ENCODE measurements around the gene RNASE8. TPM values are rescaled to one million over a fixed set of nuclear protein-coding genes. Genes with fewer than 3 reads are reported as not detected.

The RNASE8 gene
- total RNA-seq, 1 experiment from 2014 or later = not detected

DNA sequence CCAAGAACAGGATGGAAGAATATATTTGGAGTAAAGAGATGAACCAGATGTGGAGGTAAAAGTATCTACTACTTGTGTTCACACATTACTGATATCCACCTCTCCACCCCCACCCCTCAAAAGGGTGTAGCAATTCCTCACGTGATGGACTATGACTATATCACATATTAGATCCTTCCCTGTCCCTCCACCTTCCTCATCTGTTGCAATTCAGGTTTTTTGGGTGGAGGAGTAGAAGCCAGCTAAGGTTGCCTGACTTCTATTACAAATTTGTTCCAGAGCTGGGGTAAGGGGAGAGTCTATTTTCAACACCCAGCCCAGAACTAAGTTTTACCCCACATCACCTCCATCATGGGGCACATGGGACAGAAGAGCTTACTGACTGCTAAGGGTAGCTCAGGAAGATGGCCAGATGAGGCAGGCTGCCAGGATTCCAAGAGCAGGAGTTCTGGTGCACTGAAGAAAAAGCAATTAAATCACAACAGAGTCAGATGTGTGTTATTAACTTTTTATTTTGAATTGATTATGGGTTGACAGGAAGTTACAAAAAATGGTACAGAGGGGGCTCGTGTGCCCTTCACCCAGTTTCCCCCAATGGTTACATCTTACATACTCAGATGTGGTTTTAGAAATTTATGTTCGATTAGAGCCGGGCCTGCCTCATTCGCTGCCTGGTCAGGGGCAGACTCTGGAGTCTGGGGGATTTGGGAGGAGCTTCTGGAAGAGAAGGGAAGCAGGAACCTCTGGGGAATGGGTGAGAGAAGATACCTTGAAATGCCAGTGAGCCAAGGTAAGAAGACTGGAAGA, 25.1 kb upstream of the RNASE8 start:
- no peak overlapping the region for H3K4me3 Mint-ChIP-seq
- CTCF ChIA-PET = interaction anchor here (1.6 to 12.2 kb wide), 3 partner anchors 7 to 18 kb away, joined by 7 to 104 read pairs (median 9); no protein-coding TSS in a partner anchor
- peaks cover 8% of the 10 kb centered on the region for H3K27me3 Mint-ChIP-seq (ENCODE audit: low read depth)
- peaks cover under 1% of the 10 kb centered on the region; the same call in 1 of the 2 replicates for H3K4me1 Mint-ChIP-seq
- H3K27ac Mint-ChIP-seq = no peak overlapping the region
- TF ChIP-seq FOXJ3 (CRISPR knock-in tag; IDR thresholded peaks at IDR 0.05; ENCODE audit: borderline replicate concordance) = no peak
- TF ChIP-seq, protein P1, sequence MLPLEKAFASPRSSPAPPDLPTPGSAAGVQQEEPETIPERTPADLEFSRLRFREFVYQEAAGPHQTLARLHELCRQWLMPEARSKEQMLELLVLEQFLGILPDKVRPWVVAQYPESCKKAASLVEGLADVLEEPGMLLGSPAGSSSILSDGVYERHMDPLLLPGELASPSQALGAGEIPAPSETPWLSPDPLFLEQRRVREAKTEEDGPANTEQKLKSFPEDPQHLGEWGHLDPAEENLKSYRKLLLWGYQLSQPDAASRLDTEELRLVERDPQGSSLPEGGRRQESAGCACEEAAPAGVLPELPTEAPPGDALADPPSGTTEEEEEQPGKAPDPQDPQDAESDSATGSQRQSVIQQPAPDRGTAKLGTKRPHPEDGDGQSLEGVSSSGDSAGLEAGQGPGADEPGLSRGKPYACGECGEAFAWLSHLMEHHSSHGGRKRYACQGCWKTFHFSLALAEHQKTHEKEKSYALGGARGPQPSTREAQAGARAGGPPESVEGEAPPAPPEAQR (CRISPR knock-in tag; IDR thresholded peaks at IDR 0.05) = no peak
- no peak for TF ChIP-seq GTF2I (CRISPR knock-in tag; conservative IDR thresholded peaks at IDR 0.05)
- ATAC-seq = no peak
- no peaks in the 10 kb centered on the region for H3K36me3 Mint-ChIP-seq
- H3K9me3 Mint-ChIP-seq = no peaks in the 10 kb centered on the region
- POLR2A ChIA-PET = interaction anchor here (1.4 kb wide), 1 partner anchor 9 kb away, joined by 4 read pairs; no protein-coding TSS in a partner anchor
- no peak for DNase-seq (ENCODE audit: low spot score)

DNA sequence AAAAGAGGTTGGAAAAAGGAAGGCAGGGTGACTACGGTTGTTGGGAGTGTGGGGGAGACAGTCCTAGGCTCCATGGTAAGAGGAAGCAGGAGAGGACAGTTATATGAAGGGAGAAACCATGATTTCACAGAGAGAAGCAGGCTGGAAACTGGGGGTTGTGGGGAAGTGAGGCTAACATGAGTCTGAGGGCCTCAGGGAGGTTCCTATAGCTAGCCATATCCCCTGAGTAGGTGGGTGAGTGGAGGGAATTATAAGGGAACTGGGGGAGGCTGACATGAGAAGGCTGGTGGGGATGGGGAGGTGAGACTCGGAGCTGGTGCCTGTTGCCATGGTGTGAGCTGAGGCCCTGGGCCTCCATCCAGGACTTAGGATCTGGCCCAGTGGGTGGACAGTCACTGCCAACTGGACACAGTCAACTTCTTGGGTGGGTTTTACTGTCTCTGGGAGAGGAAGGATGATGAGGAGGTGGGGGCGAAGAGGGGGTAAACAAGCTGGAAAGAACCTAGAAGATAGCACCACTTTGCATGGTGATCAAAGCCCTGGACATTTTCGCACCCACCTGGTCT, 24.4 kb upstream of the RNASE8 start:
- Mint-ChIP-seq H3K4me1 (peaks cover 2% of the 10 kb centered on the region), H3K36me3 (no peaks in the 10 kb centered on the region), H3K27ac (no peak overlapping the region), H3K27me3 (ENCODE audit: low read depth) (peaks cover 8% of the 10 kb centered on the region), H3K4me3 (no peak overlapping the region), H3K9me3 (no peaks in the 10 kb centered on the region)
- no peak for DNase-seq (ENCODE audit: low spot score)
- ChIA-PET CTCF (interaction anchor here (0.7 to 12.2 kb wide), 3 partner anchors 11 to 196 kb away, joined by 4 to 104 read pairs (median 7); no protein-coding TSS in a partner anchor), POLR2A (interaction anchor here (1.4 kb wide), 1 partner anchor 9 kb away, joined by 4 read pairs; no protein-coding TSS in a partner anchor)
- TF ChIP-seq MYBL2 (CRISPR knock-in tag; IDR thresholded peaks at IDR 0.05) (no peak), ZBTB21 (CRISPR knock-in tag; IDR thresholded peaks at IDR 0.05; ENCODE audit: borderline replicate concordance) (no peak), ZNF121 (CRISPR knock-in tag; IDR thresholded peaks at IDR 0.05) (no peak), ZNF232 (CRISPR knock-in tag; IDR thresholded peaks at IDR 0.05) (no peak), TCF7 (CRISPR knock-in tag; IDR thresholded peaks at IDR 0.05; ENCODE audit: low read depth) (no peak), OVOL2 (CRISPR knock-in tag; IDR thresholded peaks at IDR 0.05; ENCODE audit: borderline replicate concordance) (no peak), ZNF219 (CRISPR knock-in tag; IDR thresholded peaks at IDR 0.05; ENCODE audit: borderline replicate concordance) (no peak), ZNF263 (CRISPR knock-in tag; IDR thresholded peaks at IDR 0.05; ENCODE audit: low read depth) (no peak), NFATC4 (CRISPR knock-in tag; IDR thresholded peaks at IDR 0.05) (no peak), NR1H2 (CRISPR knock-in tag; IDR thresholded peaks at IDR 0.05) (no peak)
- TF ChIP-seq, protein P2, sequence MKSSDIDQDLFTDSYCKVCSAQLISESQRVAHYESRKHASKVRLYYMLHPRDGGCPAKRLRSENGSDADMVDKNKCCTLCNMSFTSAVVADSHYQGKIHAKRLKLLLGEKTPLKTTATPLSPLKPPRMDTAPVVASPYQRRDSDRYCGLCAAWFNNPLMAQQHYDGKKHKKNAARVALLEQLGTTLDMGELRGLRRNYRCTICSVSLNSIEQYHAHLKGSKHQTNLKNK (CRISPR knock-in tag; IDR thresholded peaks at IDR 0.05) = no peak
- TF ChIP-seq, protein P3, sequence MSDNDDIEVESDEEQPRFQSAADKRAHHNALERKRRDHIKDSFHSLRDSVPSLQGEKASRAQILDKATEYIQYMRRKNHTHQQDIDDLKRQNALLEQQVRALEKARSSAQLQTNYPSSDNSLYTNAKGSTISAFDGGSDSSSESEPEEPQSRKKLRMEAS (CRISPR knock-in tag; IDR thresholded peaks at IDR 0.05) = no peak
- TF ChIP-seq, protein P4, sequence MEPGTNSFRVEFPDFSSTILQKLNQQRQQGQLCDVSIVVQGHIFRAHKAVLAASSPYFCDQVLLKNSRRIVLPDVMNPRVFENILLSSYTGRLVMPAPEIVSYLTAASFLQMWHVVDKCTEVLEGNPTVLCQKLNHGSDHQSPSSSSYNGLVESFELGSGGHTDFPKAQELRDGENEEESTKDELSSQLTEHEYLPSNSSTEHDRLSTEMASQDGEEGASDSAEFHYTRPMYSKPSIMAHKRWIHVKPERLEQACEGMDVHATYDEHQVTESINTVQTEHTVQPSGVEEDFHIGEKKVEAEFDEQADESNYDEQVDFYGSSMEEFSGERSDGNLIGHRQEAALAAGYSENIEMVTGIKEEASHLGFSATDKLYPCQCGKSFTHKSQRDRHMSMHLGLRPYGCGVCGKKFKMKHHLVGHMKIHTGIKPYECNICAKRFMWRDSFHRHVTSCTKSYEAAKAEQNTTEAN (CRISPR knock-in tag; IDR thresholded peaks at IDR 0.05) = no peak
- no peak for ATAC-seq

DNA sequence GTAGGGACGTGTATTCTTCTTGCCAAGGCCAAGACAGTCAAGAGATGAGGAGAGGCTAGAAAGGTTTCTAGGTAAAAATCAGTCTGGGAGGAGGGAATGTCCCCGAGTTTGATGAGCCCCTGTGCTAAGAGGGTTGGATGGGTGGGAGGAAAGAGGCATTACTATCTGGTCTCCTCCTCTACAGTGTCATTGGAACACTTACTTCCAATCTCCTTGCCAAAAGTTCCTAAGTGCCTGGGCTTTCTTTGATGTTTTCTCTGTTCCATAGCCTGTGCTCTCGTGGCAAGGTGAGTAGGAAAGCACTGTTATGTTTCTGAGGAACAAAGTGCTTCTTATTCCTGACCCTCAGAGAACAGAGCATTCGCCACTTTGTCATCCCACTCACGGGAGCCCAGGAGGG, 22.9 kb upstream of the RNASE8 start, which contains the start of gene RNASE13:
TSS of gene RNASE13 (minus strand) at position 101 of the 400 bp plus-strand sequence. CDS start 519 bp downstream, outside the sequence.
- CTCF ChIA-PET = interaction anchor here (12.2 kb wide), 1 partner anchor 20 kb away, joined by 104 read pairs; no protein-coding TSS in a partner anchor
- peaks cover 8% of the 10 kb centered on the region for H3K27me3 Mint-ChIP-seq (ENCODE audit: low read depth)
- no peaks in the 10 kb centered on the region for H3K36me3 Mint-ChIP-seq
- peaks cover 17% of the 10 kb centered on the region for H3K4me1 Mint-ChIP-seq
- no peaks in the 10 kb centered on the region for H3K9me3 Mint-ChIP-seq
- ATAC-seq = no peak
- no peak for DNase-seq (ENCODE audit: low spot score)
- H3K27ac Mint-ChIP-seq = no peak within 1 kb of the TSS
- POLR2A ChIA-PET = no interaction called here
- no peak within 1 kb of the TSS for H3K4me3 Mint-ChIP-seq
- TF ChIP-seq ZNF232 (CRISPR knock-in tag; IDR thresholded peaks at IDR 0.05) = no peak
- TF ChIP-seq, protein P5, sequence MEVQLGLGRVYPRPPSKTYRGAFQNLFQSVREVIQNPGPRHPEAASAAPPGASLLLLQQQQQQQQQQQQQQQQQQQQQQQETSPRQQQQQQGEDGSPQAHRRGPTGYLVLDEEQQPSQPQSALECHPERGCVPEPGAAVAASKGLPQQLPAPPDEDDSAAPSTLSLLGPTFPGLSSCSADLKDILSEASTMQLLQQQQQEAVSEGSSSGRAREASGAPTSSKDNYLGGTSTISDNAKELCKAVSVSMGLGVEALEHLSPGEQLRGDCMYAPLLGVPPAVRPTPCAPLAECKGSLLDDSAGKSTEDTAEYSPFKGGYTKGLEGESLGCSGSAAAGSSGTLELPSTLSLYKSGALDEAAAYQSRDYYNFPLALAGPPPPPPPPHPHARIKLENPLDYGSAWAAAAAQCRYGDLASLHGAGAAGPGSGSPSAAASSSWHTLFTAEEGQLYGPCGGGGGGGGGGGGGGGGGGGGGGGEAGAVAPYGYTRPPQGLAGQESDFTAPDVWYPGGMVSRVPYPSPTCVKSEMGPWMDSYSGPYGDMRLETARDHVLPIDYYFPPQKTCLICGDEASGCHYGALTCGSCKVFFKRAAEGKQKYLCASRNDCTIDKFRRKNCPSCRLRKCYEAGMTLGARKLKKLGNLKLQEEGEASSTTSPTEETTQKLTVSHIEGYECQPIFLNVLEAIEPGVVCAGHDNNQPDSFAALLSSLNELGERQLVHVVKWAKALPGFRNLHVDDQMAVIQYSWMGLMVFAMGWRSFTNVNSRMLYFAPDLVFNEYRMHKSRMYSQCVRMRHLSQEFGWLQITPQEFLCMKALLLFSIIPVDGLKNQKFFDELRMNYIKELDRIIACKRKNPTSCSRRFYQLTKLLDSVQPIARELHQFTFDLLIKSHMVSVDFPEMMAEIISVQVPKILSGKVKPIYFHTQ (CRISPR knock-in tag; IDR thresholded peaks at IDR 0.05) = no peak
- no peak for TF ChIP-seq JAZF1 (CRISPR knock-in tag; IDR thresholded peaks at IDR 0.05)
- TF ChIP-seq, protein P6, sequence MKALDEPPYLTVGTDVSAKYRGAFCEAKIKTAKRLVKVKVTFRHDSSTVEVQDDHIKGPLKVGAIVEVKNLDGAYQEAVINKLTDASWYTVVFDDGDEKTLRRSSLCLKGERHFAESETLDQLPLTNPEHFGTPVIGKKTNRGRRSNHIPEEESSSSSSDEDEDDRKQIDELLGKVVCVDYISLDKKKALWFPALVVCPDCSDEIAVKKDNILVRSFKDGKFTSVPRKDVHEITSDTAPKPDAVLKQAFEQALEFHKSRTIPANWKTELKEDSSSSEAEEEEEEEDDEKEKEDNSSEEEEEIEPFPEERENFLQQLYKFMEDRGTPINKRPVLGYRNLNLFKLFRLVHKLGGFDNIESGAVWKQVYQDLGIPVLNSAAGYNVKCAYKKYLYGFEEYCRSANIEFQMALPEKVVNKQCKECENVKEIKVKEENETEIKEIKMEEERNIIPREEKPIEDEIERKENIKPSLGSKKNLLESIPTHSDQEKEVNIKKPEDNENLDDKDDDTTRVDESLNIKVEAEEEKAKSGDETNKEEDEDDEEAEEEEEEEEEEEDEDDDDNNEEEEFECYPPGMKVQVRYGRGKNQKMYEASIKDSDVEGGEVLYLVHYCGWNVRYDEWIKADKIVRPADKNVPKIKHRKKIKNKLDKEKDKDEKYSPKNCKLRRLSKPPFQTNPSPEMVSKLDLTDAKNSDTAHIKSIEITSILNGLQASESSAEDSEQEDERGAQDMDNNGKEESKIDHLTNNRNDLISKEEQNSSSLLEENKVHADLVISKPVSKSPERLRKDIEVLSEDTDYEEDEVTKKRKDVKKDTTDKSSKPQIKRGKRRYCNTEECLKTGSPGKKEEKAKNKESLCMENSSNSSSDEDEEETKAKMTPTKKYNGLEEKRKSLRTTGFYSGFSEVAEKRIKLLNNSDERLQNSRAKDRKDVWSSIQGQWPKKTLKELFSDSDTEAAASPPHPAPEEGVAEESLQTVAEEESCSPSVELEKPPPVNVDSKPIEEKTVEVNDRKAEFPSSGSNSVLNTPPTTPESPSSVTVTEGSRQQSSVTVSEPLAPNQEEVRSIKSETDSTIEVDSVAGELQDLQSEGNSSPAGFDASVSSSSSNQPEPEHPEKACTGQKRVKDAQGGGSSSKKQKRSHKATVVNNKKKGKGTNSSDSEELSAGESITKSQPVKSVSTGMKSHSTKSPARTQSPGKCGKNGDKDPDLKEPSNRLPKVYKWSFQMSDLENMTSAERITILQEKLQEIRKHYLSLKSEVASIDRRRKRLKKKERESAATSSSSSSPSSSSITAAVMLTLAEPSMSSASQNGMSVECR (CRISPR knock-in tag; IDR thresholded peaks at IDR 0.05; ENCODE audit: borderline replicate concordance) = no peak

All from WTC11 (cell line).